Neural progenitor cell (in vitro differentiated cells): Measurements from ENCODE around the gene SSBP3.

Source experiments
- CTCF ChIP-seq: fragments of 200-600 bp; sonication (generic); IDR thresholded peaks from 2 replicates; pipeline ENCODE4 v1.5.1; 2017; ENCODE audit warnings: antibody characterized with exemption, mild to moderate bottlenecking
- EZH2 ChIP-seq: fragments of 200-600 bp; sonication (generic); IDR thresholded peaks from 2 replicates; pipeline ENCODE4 v1.6.1; 2017; ENCODE audit warnings: antibody characterized with exemption, mild to moderate bottlenecking, moderate library complexity

GRCh38 chr1:54221113-54221834, 184.9 kb downstream of the SSBP3 start:
- no peak for TF ChIP-seq CTCF
- no peak for TF ChIP-seq EZH2
